Ascending aorta (tissue), 2 donors: ENCODE data around the gene RPTOR. TPM values are rescaled to one million over a fixed set of nuclear protein-coding genes. Genes with fewer than 3 reads are reported as not detected.

Experiments
- DNase-seq, 2 donors: peaks; one replicate each; pipeline ENCODE4 v3.0.0-alpha.2; 2019; ENCODE audit warnings: low spot score in 2 of 2
- H3K27ac ChIP-seq, 2 donors: fragments of 200-600 bp; sonication (generic); one replicate each; pipeline ENCODE4 v1.5.1; 2016 to 2017; ENCODE audit warnings: mild to moderate bottlenecking in 1 of 2
- H3K27me3 ChIP-seq: fragments of 200-600 bp; sonication (generic); one replicate; pipeline ENCODE4 v1.5.1; 2017
- H3K36me3 ChIP-seq, 2 donors: fragments of 200-600 bp; sonication (generic); one replicate each; pipeline ENCODE4 v1.5.1; 2016
- H3K4me1 ChIP-seq, 2 donors: fragments of 200-600 bp; sonication (generic); one replicate each; pipeline ENCODE4 v1.5.1; 2016 to 2017; ENCODE audit warnings: mild to moderate bottlenecking in 1 of 2
- H3K4me3 ChIP-seq, 2 donors: fragments of 200-600 bp; sonication (generic); one replicate each; pipeline ENCODE4 v1.5.1; 2016 to 2017; ENCODE audit warnings: mild to moderate bottlenecking in 1 of 2
- H3K9me3 ChIP-seq, 2 donors: fragments of 200-600 bp; sonication (generic); one replicate each; pipeline ENCODE4 v1.5.1; 2016
- intact Hi-C: fragments of 100-400 bp; cut with DNase I; formaldehyde crosslinking; loops from one replicate; pipeline ENCODE4 v1.15.1; 2023
- total RNA-seq: library from RNA; depleted of rRNA; stranded (reverse); fragments of >200 nt; gene quantifications from one replicate; pipeline ENCODE4 v1.1.0, GENCODE V29; 2016
- TF ChIP-seq, protein P1 (sequence below), 3 experiments: fragments of 200-600 bp in 2 of 3; fragments of 450-650 bp in 1 of 3; sonication (generic) in 2 of 3; IDR thresholded peaks; one replicate each; pipeline ENCODE4 v1.5.1; 2016 to 2019; ENCODE audit warnings: antibody characterized with exemption in 3 of 3, mild to moderate bottlenecking in 1 of 3, moderate library complexity in 1 of 3

The RPTOR gene
- total RNA-seq, 1 donor from 2014 or later, result 36.1 TPM

DNA sequence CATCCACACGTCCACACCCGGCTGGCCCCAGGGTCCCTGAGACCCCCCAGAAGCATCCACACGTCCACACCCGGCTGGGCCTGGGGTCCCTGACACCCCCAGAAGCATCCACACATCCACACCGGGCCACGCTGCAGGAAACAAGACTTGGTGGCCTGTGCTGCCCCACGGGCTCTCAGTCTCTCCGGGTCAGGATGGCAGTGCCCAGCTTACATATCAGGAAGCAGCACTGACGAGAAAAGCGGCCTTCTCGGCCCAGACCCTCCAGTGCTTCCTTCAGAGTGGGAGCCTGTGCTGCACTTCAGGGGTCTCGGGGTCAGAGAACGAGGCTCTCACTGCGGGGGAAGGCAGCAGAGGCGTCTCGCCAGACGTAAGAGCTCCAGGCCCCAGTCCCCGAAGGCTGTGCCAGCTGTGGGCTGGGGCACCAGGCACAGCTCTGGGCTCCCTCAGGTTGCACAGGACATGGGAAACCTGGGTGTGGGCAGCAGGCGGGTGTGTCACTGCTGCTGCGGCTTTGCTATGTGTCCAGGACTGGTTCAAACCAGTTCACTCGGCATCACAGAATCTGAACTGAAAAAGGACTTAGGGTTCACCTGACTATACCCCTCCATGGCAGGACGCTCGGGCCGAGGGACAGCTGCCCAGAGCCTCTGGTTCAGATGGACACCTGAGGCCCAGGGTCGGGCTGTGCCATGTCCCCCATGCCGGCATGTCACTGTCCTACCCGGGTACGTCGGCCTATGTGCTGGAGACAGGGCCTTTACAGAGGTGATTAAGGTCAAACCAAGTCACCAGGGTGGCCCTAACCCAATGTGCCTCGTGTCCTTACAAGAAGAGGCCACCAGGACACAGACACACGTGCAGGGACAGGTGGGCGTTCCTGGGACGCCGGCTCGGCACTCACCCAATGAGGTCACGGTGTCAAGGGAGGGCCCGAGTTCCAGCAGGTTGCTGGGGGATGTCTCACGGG lies 406.8 kb downstream of the RPTOR start:
- no peak overlapping the region for H3K27ac ChIP-seq
- TF ChIP-seq, protein P1, sequence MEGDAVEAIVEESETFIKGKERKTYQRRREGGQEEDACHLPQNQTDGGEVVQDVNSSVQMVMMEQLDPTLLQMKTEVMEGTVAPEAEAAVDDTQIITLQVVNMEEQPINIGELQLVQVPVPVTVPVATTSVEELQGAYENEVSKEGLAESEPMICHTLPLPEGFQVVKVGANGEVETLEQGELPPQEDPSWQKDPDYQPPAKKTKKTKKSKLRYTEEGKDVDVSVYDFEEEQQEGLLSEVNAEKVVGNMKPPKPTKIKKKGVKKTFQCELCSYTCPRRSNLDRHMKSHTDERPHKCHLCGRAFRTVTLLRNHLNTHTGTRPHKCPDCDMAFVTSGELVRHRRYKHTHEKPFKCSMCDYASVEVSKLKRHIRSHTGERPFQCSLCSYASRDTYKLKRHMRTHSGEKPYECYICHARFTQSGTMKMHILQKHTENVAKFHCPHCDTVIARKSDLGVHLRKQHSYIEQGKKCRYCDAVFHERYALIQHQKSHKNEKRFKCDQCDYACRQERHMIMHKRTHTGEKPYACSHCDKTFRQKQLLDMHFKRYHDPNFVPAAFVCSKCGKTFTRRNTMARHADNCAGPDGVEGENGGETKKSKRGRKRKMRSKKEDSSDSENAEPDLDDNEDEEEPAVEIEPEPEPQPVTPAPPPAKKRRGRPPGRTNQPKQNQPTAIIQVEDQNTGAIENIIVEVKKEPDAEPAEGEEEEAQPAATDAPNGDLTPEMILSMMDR (IDR thresholded peaks at IDR 0.05), result no peak
- intact Hi-C loops, result no loop called here
- H3K4me1 ChIP-seq, result peaks cover 0 to 9% of the 10 kb centered on the region in 2 donors
- H3K27me3 ChIP-seq, result no peaks in the 10 kb centered on the region
- no peaks in the 10 kb centered on the region for H3K9me3 ChIP-seq
- DNase-seq, result peak in 1 of 2 donors; percentile 54
- peaks cover 15 to 16% of the 10 kb centered on the region in 2 donors for H3K36me3 ChIP-seq
- H3K4me3 ChIP-seq, result no peak overlapping the region

DNA sequence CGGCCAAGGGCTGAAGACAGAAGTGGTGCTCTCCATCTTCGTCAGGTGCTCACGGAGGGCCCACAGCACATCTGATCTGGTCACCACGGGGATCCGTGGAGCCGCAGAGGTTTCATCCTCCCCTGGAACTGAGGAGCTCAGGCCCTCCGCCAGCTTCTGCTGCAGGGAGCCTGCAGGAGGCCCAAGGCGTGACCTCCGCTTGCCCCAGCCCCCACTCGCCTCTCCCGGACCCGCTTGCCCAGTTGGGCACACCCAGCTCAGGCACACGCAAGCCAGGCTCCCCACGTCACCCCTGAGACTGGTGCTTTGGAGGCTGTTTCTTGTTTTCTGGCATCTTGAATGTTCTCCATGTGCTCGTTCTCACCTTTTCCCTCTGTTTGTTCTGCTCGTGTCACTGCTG lies 407.7 kb downstream of the RPTOR start:
- peaks cover 11 to 12% of the 10 kb centered on the region in 2 donors for H3K36me3 ChIP-seq

DNA sequence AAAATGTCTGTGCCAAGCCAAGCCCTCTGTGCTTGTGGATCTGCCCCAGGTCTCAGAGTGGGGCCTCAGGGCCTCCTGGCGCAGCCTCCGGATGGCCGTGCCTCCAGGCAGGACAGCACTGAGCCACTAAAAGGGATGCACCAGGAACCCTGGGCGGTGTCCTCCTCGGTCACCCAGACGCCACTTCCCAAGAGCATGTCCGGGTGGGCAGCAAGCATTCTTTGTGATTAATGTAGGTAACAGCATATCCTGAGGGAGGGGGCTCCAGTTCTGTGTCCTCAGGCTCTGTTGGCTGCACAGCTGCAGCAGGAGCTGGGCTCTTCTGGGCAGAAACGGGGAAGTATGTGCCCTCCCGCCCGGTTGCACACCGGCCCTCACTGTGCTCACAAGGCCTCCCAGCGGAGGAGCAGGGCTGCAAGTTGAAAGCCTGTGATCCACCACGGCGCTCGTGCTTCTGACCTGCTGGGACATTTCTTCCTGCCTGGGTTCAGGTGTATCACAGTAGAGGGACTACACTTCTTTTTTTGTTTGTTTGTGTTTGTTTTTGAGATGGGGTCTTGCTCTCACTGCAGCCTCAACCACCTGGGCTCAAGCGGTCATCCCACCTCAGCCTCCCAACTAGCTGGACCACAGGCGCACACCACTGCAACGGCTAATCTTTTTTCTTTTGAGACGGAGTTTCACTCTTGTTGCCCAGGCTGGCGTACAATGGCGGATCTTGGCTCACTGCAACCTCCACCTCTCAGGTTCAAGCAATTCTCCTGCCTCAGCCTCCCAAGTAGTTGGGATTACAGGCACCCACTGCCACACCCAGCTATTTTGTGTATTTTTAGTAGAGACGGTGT lies 409.1 kb downstream of the RPTOR start:
- TF ChIP-seq, protein P1 (IDR thresholded peaks at IDR 0.05), result no peak
- peaks cover 0 to 11% of the 10 kb centered on the region in 2 donors for H3K4me1 ChIP-seq
- no peaks in the 10 kb centered on the region for H3K27me3 ChIP-seq
- no peak overlapping the region for H3K4me3 ChIP-seq
- H3K27ac ChIP-seq, result no peak overlapping the region
- intact Hi-C loops, result no loop called here
- peaks cover 11 to 12% of the 10 kb centered on the region in 2 donors for H3K36me3 ChIP-seq
- DNase-seq, result peak in 1 of 2 donors; percentile 31
- H3K9me3 ChIP-seq, result no peaks in the 10 kb centered on the region

More for the DNA sequence above, 407.7 kb downstream of the RPTOR start:
- H3K4me3 ChIP-seq, result no peak overlapping the region
- intact Hi-C loops, result no loop called here
- TF ChIP-seq, protein P1 (IDR thresholded peaks at IDR 0.05), result no peak
- H3K9me3 ChIP-seq, result no peaks in the 10 kb centered on the region
- no peak overlapping the region for H3K27ac ChIP-seq
- peak in 1 of 2 donors; percentile 49 for DNase-seq
- no peaks in the 10 kb centered on the region for H3K27me3 ChIP-seq
- H3K4me1 ChIP-seq, result peaks cover 0 to 9% of the 10 kb centered on the region in 2 donors

DNA sequence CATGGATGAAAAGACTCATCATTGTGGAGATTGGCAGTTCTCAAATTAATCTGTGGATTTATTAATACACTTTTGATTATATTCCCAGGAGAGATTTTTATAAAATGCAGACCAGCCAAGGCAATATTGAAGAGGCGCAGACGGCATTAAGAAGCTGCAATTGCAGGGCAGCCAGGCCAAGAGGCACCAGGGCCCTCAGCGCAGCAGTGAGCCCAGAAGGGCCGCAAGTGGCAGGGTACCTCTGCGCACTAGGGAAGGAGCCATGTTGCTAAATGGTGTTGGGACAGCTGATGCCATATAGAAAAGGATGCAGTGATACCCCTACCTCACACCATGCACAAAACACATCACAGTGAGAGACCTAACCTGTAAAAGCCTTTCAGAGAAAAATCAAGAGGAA lies 410.4 kb downstream of the RPTOR start:
- peak in 1 of 2 donors; percentile 46 for DNase-seq
- Histone ChIP-seq H3K27me3 (no peaks in the 10 kb centered on the region), H3K4me3 (no peak overlapping the region), H3K27ac (no peak overlapping the region), H3K36me3 (peaks cover 11 to 12% of the 10 kb centered on the region in 2 donors), H3K9me3 (no peaks in the 10 kb centered on the region), H3K4me1 (peaks cover 8 to 14% of the 10 kb centered on the region in 2 donors)
- intact Hi-C loops, result no loop called here
- TF ChIP-seq, protein P1 (IDR thresholded peaks at IDR 0.05), result no peak

DNA sequence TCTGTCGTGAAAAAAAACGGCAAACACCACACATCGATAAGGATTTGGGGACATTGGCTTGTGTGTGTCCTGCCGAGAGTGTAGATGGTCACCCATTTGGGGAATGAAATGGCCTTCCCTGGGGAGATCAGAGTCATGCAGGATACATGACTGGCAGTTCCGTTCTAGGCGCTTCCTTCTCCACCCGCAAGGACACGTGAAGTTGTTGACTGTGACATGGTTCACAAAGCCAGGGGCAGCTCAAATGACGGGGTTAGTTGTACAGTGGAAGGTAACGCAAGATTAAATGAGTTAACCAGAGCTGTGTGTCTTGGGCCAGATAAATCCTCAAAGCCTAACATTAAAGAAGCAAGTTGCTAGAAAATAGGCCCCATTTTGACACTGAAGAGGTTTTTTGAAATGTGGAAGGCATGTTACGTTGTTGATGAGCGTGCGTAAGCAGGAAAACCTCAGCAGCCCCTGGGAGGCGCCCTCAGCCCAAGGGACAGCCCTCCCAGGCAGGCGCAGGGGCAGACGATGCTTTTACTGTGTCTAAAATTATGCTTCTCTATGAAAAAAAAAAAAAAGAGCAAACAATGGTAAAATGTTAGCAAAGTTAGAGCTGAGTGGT lies 411.1 kb downstream of the RPTOR start:
- TF ChIP-seq, protein P1 (IDR thresholded peaks at IDR 0.05), result no peak
- Histone ChIP-seq H3K27ac (no peak overlapping the region), H3K4me3 (no peak overlapping the region), H3K27me3 (no peaks in the 10 kb centered on the region), H3K4me1 (peaks cover 12 to 20% of the 10 kb centered on the region in 2 donors), H3K9me3 (no peaks in the 10 kb centered on the region), H3K36me3 (peaks cover 9 to 12% of the 10 kb centered on the region in 2 donors)
- intact Hi-C loops, result no loop called here
- DNase-seq, result peak in 1 of 2 donors; percentile 59
